Loucy (cell line): ENCODE data around the gene UCP3.

Experiments used
- H2AFZ ChIP-seq: fragments of 200-600 bp; sonication (generic); 2 replicates; pipeline ENCODE4 v1.6.0; 2016; ENCODE audit warnings: antibody characterized with exemption, mild to moderate bottlenecking, low read length, moderate library complexity
- H3F3A ChIP-seq: fragments of 200-600 bp; 2 replicates; pipeline ENCODE4 v1.6.0; 2016; ENCODE audit warnings: antibody characterized with exemption, low read depth, mild to moderate bottlenecking
- H3K27me3 ChIP-seq: fragments of 200-600 bp; sonication (generic); 2 replicates; pipeline ENCODE4 v1.6.1; 2014; ENCODE audit warnings: low read length, mild to moderate bottlenecking; ENCODE audit not compliant: insufficient read depth, poor library complexity, severe bottlenecking
- H3K36me3 ChIP-seq: fragments of 200-600 bp; sonication (generic); 2 replicates; pipeline ENCODE4 v1.6.1; 2016; ENCODE audit warnings: low read length; ENCODE audit not compliant: insufficient read depth
- H3K4me1 ChIP-seq: fragments of 200-600 bp; sonication (generic); 2 replicates; pipeline ENCODE4 v1.5.1; 2014; ENCODE audit warnings: low read length, mild to moderate bottlenecking; ENCODE audit not compliant: insufficient read depth, poor library complexity, severe bottlenecking
- H3K4me2 ChIP-seq: fragments of 200-600 bp; sonication (generic); 2 replicates; pipeline ENCODE4 v1.6.0; 2014; ENCODE audit warnings: antibody characterized with exemption, low read length, low read depth, mild to moderate bottlenecking; ENCODE audit not compliant: poor library complexity, severe bottlenecking
- H3K4me3 ChIP-seq: fragments of 200-600 bp; sonication (generic); 2 replicates; pipeline ENCODE4 v1.5.1; 2014; ENCODE audit warnings: low read length, mild to moderate bottlenecking, mixed read lengths; ENCODE audit not compliant: poor library complexity, severe bottlenecking
- H3K79me2 ChIP-seq: fragments of 200-600 bp; sonication (generic); 2 replicates; pipeline ENCODE4 v1.6.1; 2014; ENCODE audit warnings: low read length; ENCODE audit not compliant: insufficient read depth
- H3K9ac ChIP-seq: fragments of 200-600 bp; sonication (generic); 2 replicates; pipeline ENCODE4 v1.6.0; 2014; ENCODE audit warnings: mild to moderate bottlenecking, low read depth, low read length, moderate library complexity; ENCODE audit not compliant: poor library complexity, severe bottlenecking
- H3K9me2 ChIP-seq: fragments of 200-600 bp; sonication (generic); replicated peaks from 2 replicates; pipeline ENCODE4 v1.6.1; 2016; ENCODE audit warnings: low read depth, low read length, mixed read lengths
- H3K9me3 ChIP-seq: fragments of 200-600 bp; sonication (generic); 2 replicates; pipeline ENCODE4 v1.6.1; 2014; ENCODE audit warnings: mild to moderate bottlenecking, antibody characterized with exemption, low read length, low read depth; ENCODE audit not compliant: insufficient read depth
- H4K20me1 ChIP-seq: fragments of 200-600 bp; sonication (generic); 2 replicates; pipeline ENCODE4 v1.6.0; 2014; ENCODE audit warnings: antibody characterized with exemption, low read length, mild to moderate bottlenecking; ENCODE audit not compliant: insufficient read depth, poor library complexity, severe bottlenecking
- EZH2phosphoT487 ChIP-seq: fragments of 200-600 bp; IDR thresholded peaks from 2 replicates; pipeline ENCODE4 v1.6.1; 2018; ENCODE audit warnings: antibody characterized with exemption, mild to moderate bottlenecking, moderate library complexity, borderline replicate concordance
- TF ChIP-seq, protein P1 (sequence below): fragments of 200-600 bp; sonication (generic); conservative IDR thresholded peaks from 2 replicates; pipeline ENCODE4 v1.5.1; 2014; ENCODE audit warnings: mild to moderate bottlenecking, antibody characterized with exemption, low read length

The UCP3 gene

DNA sequence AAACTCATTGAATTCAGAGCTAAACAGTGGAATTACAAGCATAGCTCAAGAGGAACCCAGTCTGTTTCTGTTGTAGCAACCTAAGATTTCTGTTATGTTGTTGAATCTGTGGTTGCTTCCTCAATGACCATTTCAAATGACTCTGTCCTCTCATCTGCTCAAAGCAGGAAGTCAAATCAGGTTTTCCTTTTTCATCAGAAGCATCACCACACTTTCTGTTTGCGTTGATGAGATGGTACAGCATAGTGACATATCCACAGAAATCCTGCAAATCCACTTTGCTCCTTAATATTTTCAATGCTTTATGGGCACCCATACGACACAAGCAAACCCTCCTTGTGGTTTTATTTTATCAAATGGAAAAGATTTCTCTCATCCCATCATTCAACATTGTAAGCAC is 13.6 kb downstream of the UCP3 start:
- no peaks in the 10 kb centered on the region for H3K9me3 ChIP-seq
- no peaks in the 10 kb centered on the region for H3K79me2 ChIP-seq
- H3K36me3 ChIP-seq = no peaks in the 10 kb centered on the region
- TF ChIP-seq, protein P1, sequence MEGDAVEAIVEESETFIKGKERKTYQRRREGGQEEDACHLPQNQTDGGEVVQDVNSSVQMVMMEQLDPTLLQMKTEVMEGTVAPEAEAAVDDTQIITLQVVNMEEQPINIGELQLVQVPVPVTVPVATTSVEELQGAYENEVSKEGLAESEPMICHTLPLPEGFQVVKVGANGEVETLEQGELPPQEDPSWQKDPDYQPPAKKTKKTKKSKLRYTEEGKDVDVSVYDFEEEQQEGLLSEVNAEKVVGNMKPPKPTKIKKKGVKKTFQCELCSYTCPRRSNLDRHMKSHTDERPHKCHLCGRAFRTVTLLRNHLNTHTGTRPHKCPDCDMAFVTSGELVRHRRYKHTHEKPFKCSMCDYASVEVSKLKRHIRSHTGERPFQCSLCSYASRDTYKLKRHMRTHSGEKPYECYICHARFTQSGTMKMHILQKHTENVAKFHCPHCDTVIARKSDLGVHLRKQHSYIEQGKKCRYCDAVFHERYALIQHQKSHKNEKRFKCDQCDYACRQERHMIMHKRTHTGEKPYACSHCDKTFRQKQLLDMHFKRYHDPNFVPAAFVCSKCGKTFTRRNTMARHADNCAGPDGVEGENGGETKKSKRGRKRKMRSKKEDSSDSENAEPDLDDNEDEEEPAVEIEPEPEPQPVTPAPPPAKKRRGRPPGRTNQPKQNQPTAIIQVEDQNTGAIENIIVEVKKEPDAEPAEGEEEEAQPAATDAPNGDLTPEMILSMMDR = no peak
- TF ChIP-seq EZH2phosphoT487 = no peak
- H3K4me1 ChIP-seq = peaks cover 26% of the 10 kb centered on the region
- H3K4me3 ChIP-seq = peak overlapping the region; percentile 42
- peak overlapping the region; percentile 16 for H3K9ac ChIP-seq
- peak overlapping the region; percentile 61 for H3K4me2 ChIP-seq
- 0 out of 2 replicates have a peak overlapping the region, but pooled peaks have one; percentile 16 for H2AFZ ChIP-seq
- H3K9me2 ChIP-seq = no peaks in the 10 kb centered on the region
- no peaks in the 10 kb centered on the region for H4K20me1 ChIP-seq
- no peaks in the 10 kb centered on the region for H3F3A ChIP-seq
- H3K27me3 ChIP-seq = no peaks in the 10 kb centered on the region

DNA sequence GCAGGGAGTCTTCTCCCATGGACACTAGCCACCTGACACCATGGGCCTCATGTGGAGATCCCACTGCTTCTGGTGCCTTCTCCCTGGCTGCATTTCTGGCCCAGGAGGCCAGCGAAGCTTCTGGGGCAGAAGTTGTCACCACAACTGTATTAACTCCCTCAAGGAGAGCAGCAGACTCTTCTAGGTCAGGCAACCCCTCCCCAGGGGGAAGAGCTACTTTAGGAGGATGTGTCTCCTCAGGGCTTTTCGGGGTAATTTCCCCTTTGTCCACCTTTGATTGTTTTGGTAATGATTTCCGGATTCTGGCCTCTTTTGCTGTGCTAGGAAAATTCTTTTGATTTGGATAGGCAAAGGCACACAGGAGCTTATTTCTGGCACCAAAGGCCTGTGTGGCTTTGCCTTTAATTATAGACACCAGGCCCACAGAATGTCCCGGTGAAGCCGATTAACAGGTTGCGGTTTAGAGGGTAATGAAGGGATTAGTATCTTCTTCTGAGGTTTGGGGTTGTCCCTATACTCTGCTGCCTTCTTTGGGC is 17.3 kb downstream of the UCP3 start:
- H2AFZ ChIP-seq = peak overlapping the region; percentile 28; the same call in 1 of the 2 replicates
- H3K27me3 ChIP-seq = no peaks in the 10 kb centered on the region
- no peaks in the 10 kb centered on the region for H4K20me1 ChIP-seq
- no peaks in the 10 kb centered on the region for H3K9me3 ChIP-seq
- H3F3A ChIP-seq = no peaks in the 10 kb centered on the region
- no peak overlapping the region for H3K4me2 ChIP-seq
- H3K4me3 ChIP-seq = no peak overlapping the region
- no peak for TF ChIP-seq EZH2phosphoT487
- TF ChIP-seq, protein P1 = no peak
- H3K4me1 ChIP-seq = peaks cover 25% of the 10 kb centered on the region
- no peaks in the 10 kb centered on the region for H3K36me3 ChIP-seq
- no peak overlapping the region for H3K9ac ChIP-seq
- no peaks in the 10 kb centered on the region for H3K9me2 ChIP-seq
- H3K79me2 ChIP-seq = no peaks in the 10 kb centered on the region

DNA sequence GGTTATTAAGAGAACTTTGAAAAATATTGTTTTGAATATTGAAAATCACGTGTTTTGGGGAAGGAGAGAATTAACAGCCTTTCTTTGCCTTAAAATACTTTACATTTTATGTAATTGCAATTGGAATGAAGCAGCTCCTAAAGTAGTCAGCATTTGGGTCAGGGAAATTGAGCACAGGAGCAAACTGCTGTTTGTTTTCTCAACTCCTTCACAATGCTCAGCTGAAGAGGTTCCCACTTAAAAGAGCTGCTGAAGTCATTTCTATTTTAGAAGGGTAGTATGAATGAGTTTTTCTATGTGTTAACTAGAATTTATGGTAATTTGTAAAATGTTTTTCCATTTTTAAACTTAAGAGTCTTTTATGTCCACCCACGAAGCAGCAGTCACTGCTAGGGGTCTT is 18.2 kb downstream of the UCP3 start:
- H3K27me3 ChIP-seq = no peaks in the 10 kb centered on the region
- no peaks in the 10 kb centered on the region for H3K79me2 ChIP-seq
- H4K20me1 ChIP-seq = no peaks in the 10 kb centered on the region
- peaks cover 17% of the 10 kb centered on the region for H3K4me1 ChIP-seq
- H3F3A ChIP-seq = no peaks in the 10 kb centered on the region
- H3K9me2 ChIP-seq = no peaks in the 10 kb centered on the region
- no peak for TF ChIP-seq EZH2phosphoT487
- TF ChIP-seq, protein P1 = no peak
- H3K36me3 ChIP-seq = no peaks in the 10 kb centered on the region
- H2AFZ ChIP-seq = no peak overlapping the region
- H3K4me3 ChIP-seq = no peak overlapping the region
- H3K9ac ChIP-seq = no peak overlapping the region
- H3K9me3 ChIP-seq = no peaks in the 10 kb centered on the region
- H3K4me2 ChIP-seq = no peak overlapping the region
